Esophagus (tissue), 2 donors: ENCODE results near the gene OR2F2. TPM values are rescaled to one million over a fixed set of nuclear protein-coding genes. Genes with fewer than 3 reads are reported as not detected.

ENCODE experiments used
- H3K27ac ChIP-seq, 2 donors: one replicate each; pipeline ENCODE4 v1.5.1; 2013; ENCODE audit warnings: low read depth in 2 of 2, mild to moderate bottlenecking in 2 of 2, inconsistent platforms in 1 of 2, low read length in 1 of 2, moderate library complexity in 1 of 2
- H3K27me3 ChIP-seq, 2 donors: one replicate each; pipeline ENCODE4 v1.6.1; 2013; ENCODE audit warnings: low read length in 2 of 2, control low read depth in 1 of 2, mild to moderate bottlenecking in 1 of 2; ENCODE audit not compliant: insufficient read depth in 2 of 2, control insufficient read depth in 1 of 2
- H3K36me3 ChIP-seq, 2 donors: one replicate each; pipeline ENCODE4 v1.6.1; 2013; ENCODE audit warnings: low read length in 1 of 2; ENCODE audit not compliant: control insufficient read depth in 2 of 2, insufficient read depth in 2 of 2
- H3K4me1 ChIP-seq, 2 donors: one replicate each; pipeline ENCODE4 v1.6.1; 2013; ENCODE audit warnings: low read length in 1 of 2; ENCODE audit not compliant: control insufficient read depth in 2 of 2, insufficient read depth in 2 of 2
- H3K4me3 ChIP-seq, 2 donors: one replicate each; pipeline ENCODE4 v1.5.1; 2013; ENCODE audit warnings: low read length in 2 of 2, mild to moderate bottlenecking in 2 of 2, low read depth in 1 of 2, moderate library complexity in 1 of 2
- H3K9me3 ChIP-seq, 2 donors: one replicate each; pipeline ENCODE4 v1.6.1; 2013; ENCODE audit warnings: mild to moderate bottlenecking in 2 of 2, low read depth in 1 of 2, low read length in 1 of 2, moderate library complexity in 1 of 2; ENCODE audit not compliant: control insufficient read depth in 2 of 2, insufficient read depth in 1 of 2
- WGBS, 2 donors: extraction: QIAGEN DNeasy Blood & Tissue Kit; methylation state at CpG; one replicate each; pipeline ENCODE4 v1.1.7; 2013; 5-methylcytosine and 5-hydroxymethylcytosine counted together
- polyA plus RNA-seq, 2 donors: library from polyadenylated mRNA; stranded (reverse); fragments of 200-250 nt; gene quantifications; one replicate each; pipeline ENCODE4 v1.2.3, GENCODE V29; 2013
- donor health status: healthy with polysubstance abuse.
- donor health status: Bipolar disorder and iron deficiency.

Gene OR2F2
- polyA plus RNA-seq, 2 donors = not detected

GRCh38 chr7:143900230-143900766 lies 34.7 kb upstream of the OR2F2 start:
- Histone ChIP-seq H3K27ac (peak overlapping the region in 1 of 2 donors; percentile 2), H3K4me3 (no peak overlapping the region)

DNA sequence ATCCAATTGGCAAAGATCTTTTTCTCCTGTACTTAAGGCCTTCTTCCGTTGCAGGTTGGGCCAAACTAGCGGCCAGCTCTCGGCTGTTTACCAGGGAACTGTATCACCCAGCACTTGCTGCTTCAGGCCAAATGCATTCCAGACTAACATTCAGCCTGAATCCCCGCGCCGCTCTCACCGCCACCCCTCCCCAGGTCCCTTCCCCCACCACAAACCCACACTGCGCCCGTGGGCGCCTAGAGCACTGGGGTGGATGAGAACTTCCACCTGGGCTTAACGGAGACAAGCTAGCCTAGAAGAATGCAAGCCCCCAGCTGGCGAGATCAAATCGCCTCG lies 33.7 kb upstream of the OR2F2 start:
- Histone ChIP-seq H3K4me3 (peak overlapping the region; percentile 81 to 92), H3K27me3 (no peaks in the 10 kb centered on the region), H3K4me1 (peaks cover 0 to 2% of the 10 kb centered on the region in 2 donors), H3K9me3 (no peaks in the 10 kb centered on the region), H3K27ac (peak overlapping the region; percentile 97 to 98), H3K36me3 (no peaks in the 10 kb centered on the region)
- 1% methylated on average over 14 of the region's 14 CpGs for WGBS, 2 donors

More at GRCh38 chr7:143900230-143900766, 34.7 kb upstream of the OR2F2 start:
- Histone ChIP-seq H3K4me1 (no peaks in the 10 kb centered on the region), H3K9me3 (no peaks in the 10 kb centered on the region), H3K27me3 (no peaks in the 10 kb centered on the region), H3K36me3 (no peaks in the 10 kb centered on the region)
- WGBS, 2 donors = 53 to 60% methylated on average over 5 of the region's 5 CpGs

DNA sequence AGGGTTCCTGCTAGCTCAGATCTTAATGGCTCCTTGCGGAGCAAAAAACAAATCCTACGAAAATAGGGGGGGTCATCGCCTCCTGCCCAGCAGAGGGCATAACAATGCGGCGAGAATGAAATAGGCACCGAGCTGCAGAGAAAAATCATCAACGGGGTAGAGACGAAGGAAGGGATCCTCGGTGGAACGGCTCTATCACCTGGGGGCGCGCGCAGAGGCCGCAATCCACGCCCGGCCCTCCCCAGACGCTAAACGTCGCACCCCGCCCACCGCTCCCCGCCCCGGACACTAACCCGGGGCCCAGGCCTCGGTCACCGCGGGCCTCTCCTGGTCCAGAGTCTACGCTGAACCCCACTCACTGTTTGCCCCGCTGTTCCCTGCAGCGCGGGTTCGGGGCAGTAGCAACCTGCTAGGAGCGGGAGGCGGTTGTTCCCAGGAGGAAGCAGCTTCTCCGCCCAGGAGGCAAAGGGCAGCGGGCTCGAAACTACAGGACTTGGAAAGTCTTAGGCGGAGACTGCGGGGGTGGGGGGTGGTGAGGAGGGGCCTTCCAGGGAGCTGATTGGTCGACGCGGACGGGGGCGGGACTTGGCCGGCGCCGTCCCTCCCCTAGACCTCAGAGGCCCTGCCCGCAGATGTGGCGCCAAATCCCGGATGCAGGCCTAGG lies 33.2 kb upstream of the OR2F2 start, which contains the start of gene TCAF1:
Gene TCAF1 (minus strand): TSS at position 509 of the 664 bp plus-strand sequence. CDS start 25,568 bp downstream, outside the sequence.
- no peaks in the 10 kb centered on the region for H3K27me3 ChIP-seq
- peaks cover 0 to 2% of the 10 kb centered on the region in 2 donors for H3K4me1 ChIP-seq
- peak within 1 kb of the TSS; percentile 97 to 98 for H3K27ac ChIP-seq
- H3K4me3 ChIP-seq = peak within 1 kb of the TSS; percentile 81 to 92
- H3K9me3 ChIP-seq = no peaks in the 10 kb centered on the region
- WGBS, 2 donors = 0% methylated on average over 42 to 50 of the region's 50 CpGs
- no peaks in the 10 kb centered on the region for H3K36me3 ChIP-seq

DNA sequence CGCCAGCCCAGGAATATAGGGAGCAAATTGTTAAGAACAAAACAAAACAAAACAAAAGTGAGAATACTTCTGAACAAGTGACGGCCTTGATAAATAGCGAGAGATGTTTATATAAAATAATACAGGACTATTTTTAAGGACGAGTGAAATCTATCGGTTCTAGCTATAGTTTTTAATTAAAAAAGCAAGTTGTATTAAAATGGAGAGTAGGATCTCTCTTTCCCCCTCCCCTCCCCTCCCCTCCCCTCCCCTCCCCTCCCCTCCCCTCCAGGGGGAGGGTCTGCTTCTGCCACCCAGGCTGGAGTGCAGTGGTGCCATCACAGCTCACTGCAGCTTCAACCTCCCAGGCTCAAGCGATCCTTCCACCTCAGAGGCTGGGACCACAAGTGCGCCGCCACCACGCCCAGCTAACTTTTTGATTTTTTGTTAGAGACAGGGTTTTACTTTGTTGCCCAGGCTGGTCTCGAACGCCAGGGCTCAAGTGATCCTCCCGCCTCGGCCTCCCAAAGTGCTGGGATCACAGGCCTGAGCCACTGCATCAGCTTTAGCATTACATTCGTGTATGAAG lies 32.6 kb upstream of the OR2F2 start:
- H3K4me3 ChIP-seq = peak overlapping the region in 1 of 2 donors; percentile 81
- no peaks in the 10 kb centered on the region for H3K27me3 ChIP-seq
- H3K36me3 ChIP-seq = no peaks in the 10 kb centered on the region
- WGBS, 2 donors = 64 to 68% methylated on average over 14 of the region's 14 CpGs
- peak overlapping the region in 1 of 2 donors; percentile 37 for H3K27ac ChIP-seq
- no peaks in the 10 kb centered on the region for H3K9me3 ChIP-seq
- H3K4me1 ChIP-seq = peaks cover 0 to 2% of the 10 kb centered on the region in 2 donors

DNA sequence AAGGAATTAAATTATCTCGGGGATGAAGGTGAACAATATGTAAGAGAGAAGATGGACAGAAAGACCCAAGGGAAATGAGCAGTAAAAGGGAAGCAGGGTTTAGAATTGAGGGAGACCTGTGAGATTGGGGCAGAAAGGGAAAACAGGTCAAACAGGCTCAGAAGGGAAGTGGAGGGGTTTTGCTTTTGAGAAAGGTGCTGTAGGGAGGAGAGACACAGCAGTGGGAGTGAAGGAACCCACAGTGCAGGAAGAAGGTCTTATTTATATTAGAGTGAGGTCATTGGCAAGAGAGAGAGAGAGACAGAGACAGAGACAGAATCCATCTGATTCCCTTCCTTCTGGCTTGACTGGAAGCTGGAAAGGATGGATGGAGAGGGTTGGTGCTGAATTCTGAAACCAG lies 29.5 kb upstream of the OR2F2 start:
- Histone ChIP-seq H3K9me3 (no peaks in the 10 kb centered on the region), H3K27ac (no peak overlapping the region), H3K36me3 (no peaks in the 10 kb centered on the region), H3K27me3 (no peaks in the 10 kb centered on the region), H3K4me3 (no peak overlapping the region), H3K4me1 (peaks cover 0 to 2% of the 10 kb centered on the region in 2 donors)
- 79 to 85% methylated on average over 1 of the region's 1 CpG for WGBS, 2 donors

- no peaks in the 10 kb centered on the region for H3K9me3 ChIP-seq
- H3K4me1 ChIP-seq = peaks cover 0 to 2% of the 10 kb centered on the region in 2 donors
- H3K4me3 ChIP-seq = no peak overlapping the region
- WGBS, 2 donors = 86% methylated on average over 9 of the region's 9 CpGs
- no peaks in the 10 kb centered on the region for H3K36me3 ChIP-seq
- H3K27ac ChIP-seq = no peak overlapping the region
- H3K27me3 ChIP-seq = no peaks in the 10 kb centered on the region
Observed at GRCh38 chr7:143906151-143906550, 28.9 kb upstream of the OR2F2 start.

DNA sequence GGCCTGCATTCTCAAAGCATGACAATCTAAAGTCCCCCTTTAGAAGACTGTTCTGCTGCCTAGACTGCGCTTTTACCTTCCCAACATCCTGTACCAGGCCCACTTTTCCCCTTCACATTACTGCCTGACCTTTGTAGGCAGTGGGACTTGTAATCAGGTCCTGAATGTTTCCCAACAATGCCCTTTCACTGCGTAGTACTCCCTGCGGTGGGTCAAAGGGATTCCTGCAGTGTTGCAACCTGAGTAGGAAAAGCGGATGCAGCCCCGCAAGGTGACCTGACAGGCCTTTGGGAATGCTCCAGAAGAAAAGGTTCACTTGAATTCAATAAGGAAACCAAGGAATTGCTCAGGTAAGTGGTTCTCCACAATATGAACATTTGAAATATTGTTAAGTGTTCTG lies 28.1 kb upstream of the OR2F2 start:
- H3K36me3 ChIP-seq = no peaks in the 10 kb centered on the region
- H3K27ac ChIP-seq = no peak overlapping the region
- H3K4me3 ChIP-seq = no peak overlapping the region
- H3K27me3 ChIP-seq = no peaks in the 10 kb centered on the region
- no peaks in the 10 kb centered on the region for H3K9me3 ChIP-seq
- peaks cover 0 to 2% of the 10 kb centered on the region in 2 donors for H3K4me1 ChIP-seq
- WGBS, 2 donors = 95% methylated on average over 5 of the region's 5 CpGs

DNA sequence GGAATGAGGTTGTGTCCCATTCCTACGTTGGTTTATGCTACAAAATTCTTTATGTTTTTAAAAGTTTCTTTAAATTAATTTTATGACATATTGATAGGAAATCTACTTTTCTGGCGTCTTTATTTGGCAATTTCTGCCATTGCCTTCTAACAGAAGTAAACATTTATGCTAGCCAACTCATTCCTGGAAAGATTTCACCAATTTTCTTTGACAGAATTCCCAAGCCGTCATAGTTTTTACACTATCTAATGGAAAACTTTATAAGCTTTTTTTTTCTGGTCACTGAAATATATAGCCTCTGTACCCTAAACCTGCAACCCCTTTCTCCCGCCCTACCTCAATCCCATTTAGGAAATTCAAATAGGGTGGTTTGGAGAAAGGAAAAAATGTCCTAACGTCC lies 26.9 kb upstream of the OR2F2 start:
- Histone ChIP-seq H3K27me3 (no peaks in the 10 kb centered on the region), H3K9me3 (no peaks in the 10 kb centered on the region), H3K27ac (no peak overlapping the region), H3K36me3 (no peaks in the 10 kb centered on the region), H3K4me1 (peaks cover 0 to 2% of the 10 kb centered on the region in 2 donors), H3K4me3 (no peak overlapping the region)
- WGBS, 2 donors = 65 to 72% methylated on average over 5 of the region's 5 CpGs

GRCh38 chr7:143909863-143910262 lies 25.2 kb upstream of the OR2F2 start:
- peaks cover 0 to 2% of the 10 kb centered on the region in 2 donors for H3K4me1 ChIP-seq
- WGBS, 2 donors = 68 to 69% methylated on average over 3 of the region's 3 CpGs
- H3K9me3 ChIP-seq = no peaks in the 10 kb centered on the region
- no peaks in the 10 kb centered on the region for H3K27me3 ChIP-seq
- no peaks in the 10 kb centered on the region for H3K36me3 ChIP-seq
- no peak overlapping the region for H3K4me3 ChIP-seq
- H3K27ac ChIP-seq = no peak overlapping the region
